GM12878 (cell line): ENCODE data around the gene MSH3. TPM values are rescaled to one million over a fixed set of nuclear protein-coding genes. Genes with fewer than 3 reads are reported as not detected.

Experiments
- ATAC-seq: fragments of 200-7000 bp; cut with Tn5 transposase; 3 replicates; pipeline ENCODE4 v1.9.1; 2020; ENCODE audit warnings: mild to moderate bottlenecking, moderate library complexity
- BruUV-seq: library from RNA; stranded (reverse); fragments of 400-500 nt; replicated peaks from 2 replicates; lab custom pipeline; 2021; lab: Mats Ljungman, UMichigan
- CTCF ChIA-PET: fragments of 300-600 bp; sonication (Branson Sonifier 250); formaldehyde crosslinking; extraction: SDS; loops from one replicate; lab custom pipeline; 2021; ENCODE audit warnings: inconsistent platforms; lab: Yijun Ruan, JAX
- POLR2A ChIA-PET: fragments of 350-600 bp; formaldehyde crosslinking; extraction: SDS; loops from one replicate; lab custom pipeline; 2021; ENCODE audit warnings: inconsistent platforms; lab: Charles Lee
- RAD21 ChIA-PET: fragments of 300-600 bp; sonication (Branson Sonifier 250); formaldehyde crosslinking; loops from one replicate; lab custom pipeline; 2023; ENCODE audit warnings: antibody characterized with exemption; ENCODE audit not compliant: unreplicated experiment; lab: Charles Lee
- SMC1A ChIA-PET: fragments of 300-600 bp; sonication (Branson Sonifier 250); formaldehyde crosslinking; loops from one replicate; lab custom pipeline; 2023; ENCODE audit not compliant: unreplicated experiment, uncharacterized antibody; lab: Charles Lee
- DNase-seq: peaks from one replicate; pipeline ENCODE4 v3.0.0-alpha.2; 2011; ENCODE audit warnings: low read depth, low spot score
- FAIRE-seq: peaks from 3 replicates; lab custom pipeline; 2011; peaks lifted over from hg19 to GRCh38; lab: Jason Lieb, UNC
- H2AFZ ChIP-seq: 2 replicates; pipeline ENCODE4 v1.6.0; 2011; ENCODE audit warnings: low read depth, low read length, control low read depth; ENCODE audit not compliant: control insufficient read depth
- H3K27ac ChIP-seq: 2 replicates; pipeline ENCODE4 v1.5.1; 2011; ENCODE audit warnings: control low read depth; ENCODE audit not compliant: control insufficient read depth, insufficient read depth
- H3K27me3 ChIP-seq, 2 experiments: replicated peaks in 1 of 2; 2 replicates each; pipeline versions ENCODE4 v1.6.0 to v1.6.1; 2011; ENCODE audit warnings: low read length in 1 of 2; ENCODE audit not compliant: control insufficient read depth in 2 of 2, insufficient read depth in 2 of 2
- H3K36me3 ChIP-seq, 2 experiments: 2 replicates each; pipeline ENCODE4 v1.5.1; 2011; ENCODE audit warnings: low read length in 1 of 2; ENCODE audit not compliant: control insufficient read depth in 2 of 2, insufficient read depth in 2 of 2
- H3K4me1 ChIP-seq: 2 replicates; pipeline ENCODE4 v1.6.1; 2011; ENCODE audit warnings: mild to moderate bottlenecking, low read length, moderate library complexity, mixed read lengths; ENCODE audit not compliant: control insufficient read depth, insufficient read depth
- H3K4me2 ChIP-seq: 2 replicates; pipeline ENCODE4 v1.6.0; 2011; ENCODE audit warnings: control low read depth; ENCODE audit not compliant: control insufficient read depth, insufficient read depth
- H3K4me3 ChIP-seq: fragments of 200-600 bp; sonication (generic); 2 replicates; pipeline ENCODE4 v1.5.1; 2016
- H3K79me2 ChIP-seq: 2 replicates; pipeline ENCODE4 v1.6.0; 2011; ENCODE audit warnings: low read length; ENCODE audit not compliant: control insufficient read depth, insufficient read depth
- H3K9ac ChIP-seq: 2 replicates; pipeline ENCODE4 v1.8.0; 2011; ENCODE audit warnings: low read length, control low read depth, mixed read lengths; ENCODE audit not compliant: control insufficient read depth, insufficient read depth
- H3K9me3 ChIP-seq: replicated peaks from 3 replicates; pipeline ENCODE4 v1.5.1; 2011; ENCODE audit warnings: mild to moderate bottlenecking, low read length; ENCODE audit not compliant: control insufficient read depth, insufficient read depth
- H4K20me1 ChIP-seq: 2 replicates; pipeline ENCODE4 v1.6.0; 2011; ENCODE audit not compliant: control insufficient read depth, insufficient read depth
- CHD1 ChIP-seq: IDR thresholded peaks from 2 replicates; pipeline ENCODE4 v1.6.1; 2012; ENCODE audit warnings: low read depth, low read length, improper control_type of control experiment
- CREB1 ChIP-seq: IDR thresholded peaks from 2 replicates; pipeline ENCODE4 v1.6.1; 2012; ENCODE audit warnings: low read depth, mild to moderate bottlenecking, inconsistent platforms
- CREM ChIP-seq: IDR thresholded peaks from 2 replicates; pipeline ENCODE4 v1.6.1; 2014; ENCODE audit warnings: antibody characterized with exemption, low read depth
- E2F4 ChIP-seq: IDR thresholded peaks from 2 replicates; pipeline ENCODE4 v1.6.1; 2012; ENCODE audit warnings: low read depth, low read length, improper control_type of control experiment
- IKZF1 ChIP-seq: fragments of 450-650 bp; conservative IDR thresholded peaks from 2 replicates; pipeline ENCODE4 v1.6.1; 2017; ENCODE audit warnings: antibody characterized with exemption, mild to moderate bottlenecking
- KAT2A ChIP-seq: conservative IDR thresholded peaks from 2 replicates; pipeline ENCODE4 v1.6.1; 2011; ENCODE audit warnings: low read depth, low read length; ENCODE audit not compliant: control insufficient read depth
- KDM1A ChIP-seq: fragments of 200-600 bp; sonication (generic); IDR thresholded peaks from 2 replicates; pipeline ENCODE4 v1.6.1; 2016; ENCODE audit warnings: borderline replicate concordance
- MEF2B ChIP-seq: fragments of 450-650 bp; IDR thresholded peaks from 2 replicates; pipeline ENCODE4 v1.6.1; 2018; ENCODE audit warnings: mild to moderate bottlenecking, moderate library complexity; ENCODE audit not compliant: partially characterized antibody, poor library complexity, severe bottlenecking
- MTA2 ChIP-seq: fragments of 450-650 bp; IDR thresholded peaks from 2 replicates; pipeline ENCODE4 v1.6.1; 2016; ENCODE audit warnings: low read depth, mild to moderate bottlenecking, moderate library complexity
- NFIC ChIP-seq: IDR thresholded peaks from 2 replicates; pipeline ENCODE4 v1.6.1; 2012; ENCODE audit warnings: low read depth, mild to moderate bottlenecking, inconsistent platforms, low read length, moderate library complexity
- RAD21 ChIP-seq: IDR thresholded peaks from 2 replicates; pipeline ENCODE4 v1.6.1; 2011; ENCODE audit warnings: mild to moderate bottlenecking, low read depth, low read length, moderate library complexity; ENCODE audit not compliant: insufficient read depth
- RELB ChIP-seq: fragments of 450-650 bp; IDR thresholded peaks from 2 replicates; pipeline ENCODE4 v1.6.1; 2017; ENCODE audit warnings: low read depth, mild to moderate bottlenecking, moderate library complexity
- SIN3A ChIP-seq: IDR thresholded peaks from 2 replicates; pipeline ENCODE4 v1.6.1; 2012; ENCODE audit warnings: low read depth, low read length, improper control_type of control experiment
- SREBF1 ChIP-seq: IDR thresholded peaks from 2 replicates; pipeline ENCODE4 v1.6.1; 2012; ENCODE audit warnings: mild to moderate bottlenecking, low read length
- SRF ChIP-seq, 2 experiments: IDR thresholded peaks; 2 replicates each; pipeline ENCODE4 v1.6.1; 2011; ENCODE audit warnings: low read depth in 2 of 2, low read length in 2 of 2, mild to moderate bottlenecking in 1 of 2, moderate library complexity in 1 of 2
- STAT3 ChIP-seq: IDR thresholded peaks from 2 replicates; pipeline ENCODE4 v1.6.1; 2011; ENCODE audit warnings: low read depth, low read length, improper control_type of control experiment
- WGBS: methylation state at CpG from one replicate; pipeline ENCODE4 v1.1.6; 2016; ENCODE audit warnings: low lambda C conversion rate; ENCODE audit not compliant: insufficient replicate concordance, insufficient coverage; ENCODE audit errors: missing lambda C conversion rate; 5-methylcytosine and 5-hydroxymethylcytosine counted together
- in situ Hi-C: fragments of 300-500 bp; cut with MboI; formaldehyde crosslinking; loops from 9 replicates; pipeline ENCODE4 v1.14.3; 2018; ENCODE audit warnings: mixed read lengths
- intact Hi-C: fragments of 100-400 bp; cut with micrococcal nuclease; formaldehyde crosslinking; loops from one replicate; pipeline ENCODE4 v1.14.2; 2022; ENCODE audit not compliant: unreplicated experiment
- polyA plus RNA-seq, 11 experiments: library from polyadenylated mRNA; depleted of rRNA in 4 of 11; unstranded in 6 of 11; stranded (reverse) in 5 of 11; fragments of >200 nt; fragmentation: Nextera tagmentation in 4 of 11; fragmentation: Illumina TruSeq in 1 of 11; extraction: Ambion mirVana in 4 of 11; extraction: Trizol in 1 of 11; gene quantifications; 1 replicate in 1 of 11; 2 replicates in 10 of 11; pipeline versions ENCODE4 v1.2.1 to v1.2.3, GENCODE V29; 2011 to 2016; ENCODE audit warnings: inconsistent platforms in 2 of 11, missing spikeins in 2 of 11, low read depth in 1 of 11
- total RNA-seq, 4 experiments: library from RNA; depleted of rRNA in 3 of 4; stranded (reverse); fragments of >200 nt in 3 of 4; fragmentation: Illumina TruSeq in 1 of 4; extraction: Trizol in 1 of 4; gene quantifications; 2 replicates each; pipeline versions ENCODE4 v1.2.1 to v1.2.3, GENCODE V29; 2013 to 2021
- TF ChIP-seq, protein P1 (sequence below): IDR thresholded peaks from 2 replicates; pipeline ENCODE4 v1.6.1; 2012; ENCODE audit warnings: improper control_type of control experiment, low read depth, low read length; ENCODE audit not compliant: insufficient replicate concordance

MSH3 gene
- total and polyA plus RNA-seq, 10 of the 15 experiments (the other 5 are each of a cell fraction or from before 2014, with no cell fraction given): 4.7 to 17.5 (median 12.2) TPM

- Histone ChIP-seq H3K27ac (no peak overlapping the region), H3K79me2 (no peaks in the 10 kb centered on the region), H3K4me1 (peaks cover 10% of the 10 kb centered on the region), H3K9ac (no peak overlapping the region), H3K4me3 (no peak overlapping the region), H3K9me3 (peaks cover 5% of the 10 kb centered on the region; the same call in 2 of the 3 replicates), H2AFZ (no peak overlapping the region), H4K20me1 (no peaks in the 10 kb centered on the region), H3K4me2 (no peak overlapping the region), H3K36me3 (no peaks in the 10 kb centered on the region)
- intact Hi-C loops (no loop called here), in situ Hi-C loops (no loop called here)
- no peak for DNase-seq
- ChIA-PET RAD21 (no interaction called here), SMC1A (no interaction called here), CTCF (no interaction called here)
- FAIRE-seq: no peak
- 94% methylated on average over 1 of the region's 1 CpG for WGBS
- no TSS peak for BruUV-seq
- TF ChIP-seq STAT3 (no peak), MTA2 (no peak), NFIC (no peak), SIN3A (no peak), SREBF1 (no peak), RELB (no peak), CREM (no peak), RAD21 (no peak), KDM1A (no peak), IKZF1 (no peak), E2F4 (no peak), SRF (IDR thresholded peaks at IDR 0.05; ENCODE audit: low read depth in 2 of 2, low read length in 2 of 2) (no peak), MEF2B (no peak), KAT2A (no peak), CREB1 (no peak), CHD1 (no peak)
- TF ChIP-seq, protein P1, sequence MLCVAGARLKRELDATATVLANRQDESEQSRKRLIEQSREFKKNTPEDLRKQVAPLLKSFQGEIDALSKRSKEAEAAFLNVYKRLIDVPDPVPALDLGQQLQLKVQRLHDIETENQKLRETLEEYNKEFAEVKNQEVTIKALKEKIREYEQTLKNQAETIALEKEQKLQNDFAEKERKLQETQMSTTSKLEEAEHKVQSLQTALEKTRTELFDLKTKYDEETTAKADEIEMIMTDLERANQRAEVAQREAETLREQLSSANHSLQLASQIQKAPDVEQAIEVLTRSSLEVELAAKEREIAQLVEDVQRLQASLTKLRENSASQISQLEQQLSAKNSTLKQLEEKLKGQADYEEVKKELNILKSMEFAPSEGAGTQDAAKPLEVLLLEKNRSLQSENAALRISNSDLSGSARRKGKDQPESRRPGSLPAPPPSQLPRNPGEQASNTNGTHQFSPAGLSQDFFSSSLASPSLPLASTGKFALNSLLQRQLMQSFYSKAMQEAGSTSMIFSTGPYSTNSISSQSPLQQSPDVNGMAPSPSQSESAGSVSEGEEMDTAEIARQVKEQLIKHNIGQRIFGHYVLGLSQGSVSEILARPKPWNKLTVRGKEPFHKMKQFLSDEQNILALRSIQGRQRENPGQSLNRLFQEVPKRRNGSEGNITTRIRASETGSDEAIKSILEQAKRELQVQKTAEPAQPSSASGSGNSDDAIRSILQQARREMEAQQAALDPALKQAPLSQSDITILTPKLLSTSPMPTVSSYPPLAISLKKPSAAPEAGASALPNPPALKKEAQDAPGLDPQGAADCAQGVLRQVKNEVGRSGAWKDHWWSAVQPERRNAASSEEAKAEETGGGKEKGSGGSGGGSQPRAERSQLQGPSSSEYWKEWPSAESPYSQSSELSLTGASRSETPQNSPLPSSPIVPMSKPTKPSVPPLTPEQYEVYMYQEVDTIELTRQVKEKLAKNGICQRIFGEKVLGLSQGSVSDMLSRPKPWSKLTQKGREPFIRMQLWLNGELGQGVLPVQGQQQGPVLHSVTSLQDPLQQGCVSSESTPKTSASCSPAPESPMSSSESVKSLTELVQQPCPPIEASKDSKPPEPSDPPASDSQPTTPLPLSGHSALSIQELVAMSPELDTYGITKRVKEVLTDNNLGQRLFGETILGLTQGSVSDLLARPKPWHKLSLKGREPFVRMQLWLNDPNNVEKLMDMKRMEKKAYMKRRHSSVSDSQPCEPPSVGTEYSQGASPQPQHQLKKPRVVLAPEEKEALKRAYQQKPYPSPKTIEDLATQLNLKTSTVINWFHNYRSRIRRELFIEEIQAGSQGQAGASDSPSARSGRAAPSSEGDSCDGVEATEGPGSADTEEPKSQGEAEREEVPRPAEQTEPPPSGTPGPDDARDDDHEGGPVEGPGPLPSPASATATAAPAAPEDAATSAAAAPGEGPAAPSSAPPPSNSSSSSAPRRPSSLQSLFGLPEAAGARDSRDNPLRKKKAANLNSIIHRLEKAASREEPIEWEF: no peak
- TF ChIP-seq, all 136 proteins: peak for 0
- no peak for ATAC-seq
- POLR2A ChIA-PET: no interaction called here
- H3K27me3 ChIP-seq: no peaks in the 10 kb centered on the region
Measured at GRCh38 chr5:80609692-80610091, 44.8 kb upstream of the MSH3 start.
